GM12873 (cell line): ENCODE measurements around the gene STK17A.

Experiments used
- TF ChIP-seq, protein P1 (sequence below): IDR thresholded peaks from 2 replicates; pipeline ENCODE4 v1.5.1; 2012; ENCODE audit warnings: low read depth, mild to moderate bottlenecking, moderate library complexity, low read length, control low read depth; ENCODE audit not compliant: insufficient read depth; ENCODE audit errors: missing control alignments

Gene STK17A

DNA sequence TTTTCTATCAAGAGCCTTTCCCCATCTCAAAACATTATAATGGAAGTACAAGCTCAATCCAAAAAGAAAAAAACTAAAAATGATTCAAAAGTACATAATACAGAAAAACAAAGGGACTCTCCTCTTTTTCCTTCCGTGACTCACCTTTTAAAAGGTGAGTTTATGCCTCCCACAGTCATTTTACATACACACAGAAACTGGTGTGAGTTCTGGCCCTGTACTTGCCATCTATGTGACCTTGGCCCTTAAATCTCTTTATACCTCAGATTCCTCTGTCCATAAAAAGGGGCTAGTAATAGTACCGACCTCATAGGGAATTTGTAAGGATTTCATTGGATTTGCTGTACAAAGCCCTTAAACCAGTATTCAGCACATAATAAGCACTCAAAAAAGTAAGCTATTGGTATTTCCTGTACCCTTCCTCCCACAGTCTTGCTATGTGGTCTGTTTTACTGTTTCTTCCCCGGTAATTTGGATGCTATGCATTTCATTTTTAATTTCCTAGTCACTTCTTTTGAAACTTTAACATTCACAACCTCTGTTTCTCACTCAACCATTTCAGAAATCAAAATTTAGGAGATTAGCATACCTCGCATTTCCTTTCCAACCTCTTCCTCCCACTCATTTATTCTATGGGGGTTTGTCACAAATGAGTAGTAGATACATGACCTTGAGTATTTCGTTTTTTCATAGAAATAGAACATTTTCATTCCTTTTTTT is 39.0 kb downstream of the STK17A start:
- TF ChIP-seq, protein P1, sequence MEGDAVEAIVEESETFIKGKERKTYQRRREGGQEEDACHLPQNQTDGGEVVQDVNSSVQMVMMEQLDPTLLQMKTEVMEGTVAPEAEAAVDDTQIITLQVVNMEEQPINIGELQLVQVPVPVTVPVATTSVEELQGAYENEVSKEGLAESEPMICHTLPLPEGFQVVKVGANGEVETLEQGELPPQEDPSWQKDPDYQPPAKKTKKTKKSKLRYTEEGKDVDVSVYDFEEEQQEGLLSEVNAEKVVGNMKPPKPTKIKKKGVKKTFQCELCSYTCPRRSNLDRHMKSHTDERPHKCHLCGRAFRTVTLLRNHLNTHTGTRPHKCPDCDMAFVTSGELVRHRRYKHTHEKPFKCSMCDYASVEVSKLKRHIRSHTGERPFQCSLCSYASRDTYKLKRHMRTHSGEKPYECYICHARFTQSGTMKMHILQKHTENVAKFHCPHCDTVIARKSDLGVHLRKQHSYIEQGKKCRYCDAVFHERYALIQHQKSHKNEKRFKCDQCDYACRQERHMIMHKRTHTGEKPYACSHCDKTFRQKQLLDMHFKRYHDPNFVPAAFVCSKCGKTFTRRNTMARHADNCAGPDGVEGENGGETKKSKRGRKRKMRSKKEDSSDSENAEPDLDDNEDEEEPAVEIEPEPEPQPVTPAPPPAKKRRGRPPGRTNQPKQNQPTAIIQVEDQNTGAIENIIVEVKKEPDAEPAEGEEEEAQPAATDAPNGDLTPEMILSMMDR: no peak

DNA sequence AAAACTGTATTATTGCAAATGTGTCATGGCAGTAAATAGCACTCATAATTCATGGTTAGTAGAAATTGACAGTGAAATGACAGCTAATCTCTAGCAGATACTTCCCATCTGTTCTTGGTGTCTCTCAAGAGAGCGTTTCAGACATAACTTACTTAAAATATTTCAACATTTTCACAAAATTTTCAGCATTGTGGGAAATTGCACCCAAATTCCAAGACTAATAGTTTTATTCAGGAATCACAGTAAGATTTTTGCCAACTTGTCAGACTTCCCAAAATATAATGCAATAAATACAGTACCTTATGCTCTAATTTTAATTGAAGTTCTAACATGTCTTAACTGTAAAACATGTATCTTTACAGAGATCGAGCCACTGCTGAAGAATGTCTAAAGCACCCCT is 41.2 kb downstream of the STK17A start:
- TF ChIP-seq, protein P1: no peak

- TF ChIP-seq, protein P1: no peak
Measured at GRCh38 chr7:43625453-43625852, 42.5 kb downstream of the STK17A start.

- TF ChIP-seq, protein P1: no peak
Measured at GRCh38 chr7:43625980-43626379, 43.1 kb downstream of the STK17A start.

GRCh38 chr7:43626695-43627094 is 43.8 kb downstream of the STK17A start:
- TF ChIP-seq, protein P1: no peak

- TF ChIP-seq, protein P1: no peak
Measured at GRCh38 chr7:43628431-43628830, 45.5 kb downstream of the STK17A start.

GRCh38 chr7:43629857-43630256 is 46.9 kb downstream of the STK17A start:
- TF ChIP-seq, protein P1: no peak

DNA sequence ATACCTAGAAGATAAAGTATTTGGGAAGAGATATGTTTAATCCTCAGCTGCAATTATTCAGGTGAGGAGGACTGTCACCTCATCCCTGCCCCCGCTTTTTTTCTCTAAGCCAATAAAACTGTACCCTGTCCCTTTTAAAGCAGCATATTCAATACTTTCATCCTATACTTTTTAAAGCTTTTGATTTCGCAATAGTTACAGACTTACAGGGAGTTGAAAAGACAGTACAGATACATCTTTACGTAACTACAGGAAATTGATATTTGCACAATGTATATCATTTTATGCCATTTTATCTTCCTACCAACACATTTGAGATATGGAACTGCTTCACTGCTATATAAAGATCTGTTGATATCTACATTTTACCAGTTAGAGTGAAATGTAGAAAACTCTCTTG is 47.6 kb downstream of the STK17A start:
- TF ChIP-seq, protein P1: no peak
